ENCODE measurements around the gene ZCCHC18. TPM values are rescaled to one million over a fixed set of nuclear protein-coding genes. Genes with fewer than 3 reads are reported as not detected.

Gene ZCCHC18
- total RNA-seq, 1 donor from 2014 or later, result 1.2 TPM

GRCh38 chrX:104085477-104085876, 26.8 kb upstream of the ZCCHC18 start:
- Histone ChIP-seq H3K9me3 (no peaks in the 10 kb centered on the region), H3K4me1 (no peaks in the 10 kb centered on the region), H3K36me3 (no peaks in the 10 kb centered on the region), H3K27ac (no peak overlapping the region), H3K27me3 (no peaks in the 10 kb centered on the region), H3K4me3 (no peak overlapping the region)
- no peak for DNase-seq (ENCODE audit: extremely low spot score in 2 of 2)
- TF ChIP-seq POLR2AphosphoS5 (IDR thresholded peaks at IDR 0.05; ENCODE audit: insufficient read depth in 1 of 2, low read depth in 1 of 2) (no peak), POLR2A (IDR thresholded peaks at IDR 0.05) (no peak)
- intact Hi-C loops (cut with DNase I), result no loop called here

- no peaks in the 10 kb centered on the region for H3K27me3 ChIP-seq
- no peaks in the 10 kb centered on the region for H3K4me1 ChIP-seq
- no peak overlapping the region for H3K27ac ChIP-seq
- intact Hi-C loops (cut with DNase I), result no loop called here
- TF ChIP-seq CTCF (IDR thresholded peaks at IDR 0.05), result no peak
- TF ChIP-seq POLR2A (IDR thresholded peaks at IDR 0.05), result no peak
- no peak for TF ChIP-seq POLR2AphosphoS5 (IDR thresholded peaks at IDR 0.05; ENCODE audit: insufficient read depth in 1 of 2, low read depth in 1 of 2)
- H3K4me3 ChIP-seq, result no peak overlapping the region
- H3K36me3 ChIP-seq, result no peaks in the 10 kb centered on the region
- DNase-seq (ENCODE audit: extremely low spot score in 2 of 2), result no peak
- H3K9me3 ChIP-seq, result no peaks in the 10 kb centered on the region
Observed at GRCh38 chrX:104085919-104086318, 26.4 kb upstream of the ZCCHC18 start.

GRCh38 chrX:104098151-104098808, 14.0 kb upstream of the ZCCHC18 start:
- no peak for DNase-seq (ENCODE audit: extremely low spot score in 2 of 2)
- no peaks in the 10 kb centered on the region for H3K9me3 ChIP-seq
- H3K4me3 ChIP-seq, result no peak overlapping the region
- H3K27ac ChIP-seq, result no peak overlapping the region
- intact Hi-C loops (cut with DNase I), result no loop called here
- H3K4me1 ChIP-seq, result no peaks in the 10 kb centered on the region
- H3K36me3 ChIP-seq, result no peaks in the 10 kb centered on the region
- TF ChIP-seq CTCF (IDR thresholded peaks at IDR 0.05) (peak; percentile 41 to 67 (median 48)), POLR2A (IDR thresholded peaks at IDR 0.05) (no peak), POLR2AphosphoS5 (IDR thresholded peaks at IDR 0.05; ENCODE audit: insufficient read depth in 1 of 2, low read depth in 1 of 2) (no peak)
- no peaks in the 10 kb centered on the region for H3K27me3 ChIP-seq

GRCh38 chrX:104098919-104099318, 13.4 kb upstream of the ZCCHC18 start:
- Histone ChIP-seq H3K9me3 (no peaks in the 10 kb centered on the region), H3K4me1 (no peaks in the 10 kb centered on the region), H3K36me3 (no peaks in the 10 kb centered on the region), H3K4me3 (no peak overlapping the region), H3K27ac (no peak overlapping the region), H3K27me3 (no peaks in the 10 kb centered on the region)
- no peak for DNase-seq (ENCODE audit: extremely low spot score in 2 of 2)
- no peak for TF ChIP-seq POLR2A (IDR thresholded peaks at IDR 0.05)
- TF ChIP-seq POLR2AphosphoS5 (IDR thresholded peaks at IDR 0.05; ENCODE audit: insufficient read depth in 1 of 2, low read depth in 1 of 2), result no peak
- TF ChIP-seq CTCF (IDR thresholded peaks at IDR 0.05), result no peak
- intact Hi-C loops (cut with DNase I), result no loop called here

- H3K27me3 ChIP-seq, result no peaks in the 10 kb centered on the region
- H3K4me3 ChIP-seq, result no peak overlapping the region
- H3K4me1 ChIP-seq, result no peaks in the 10 kb centered on the region
- intact Hi-C loops (cut with DNase I), result no loop called here
- no peaks in the 10 kb centered on the region for H3K36me3 ChIP-seq
- no peak for DNase-seq (ENCODE audit: extremely low spot score in 2 of 2)
- no peak for TF ChIP-seq POLR2AphosphoS5 (IDR thresholded peaks at IDR 0.05; ENCODE audit: insufficient read depth in 1 of 2, low read depth in 1 of 2)
- TF ChIP-seq POLR2A (IDR thresholded peaks at IDR 0.05), result no peak
- no peak for TF ChIP-seq CTCF (IDR thresholded peaks at IDR 0.05)
- no peaks in the 10 kb centered on the region for H3K9me3 ChIP-seq
- H3K27ac ChIP-seq, result no peak overlapping the region
Observed at GRCh38 chrX:104104676-104105075, 7.6 kb upstream of the ZCCHC18 start.

Data from vagina (tissue), 2 donors.